Stomach (tissue), 4 donors: Measurements from ENCODE around the gene WNK2.

Experiments used
- CTCF ChIP-seq, 7 experiments: fragments of 450-650 bp in 4 of 7; fragments of 200-600 bp in 3 of 7; sonication (generic) in 3 of 7; IDR thresholded peaks; one replicate each; pipeline ENCODE4 v1.5.1; 2016 to 2019; ENCODE audit warnings: antibody characterized with exemption in 7 of 7, control low read depth in 2 of 7, mild to moderate bottlenecking in 1 of 7
- EP300 ChIP-seq: sonication (generic); formaldehyde crosslinking; IDR thresholded peaks from one replicate; pipeline ENCODE4 v1.6.1; 2017; ENCODE audit warnings: antibody characterized with exemption
- POLR2A ChIP-seq, 4 donors: fragments of 450-650 bp; IDR thresholded peaks; one replicate each; pipeline ENCODE4 v1.6.1; 2016; ENCODE audit warnings: antibody characterized with exemption in 4 of 4, control low read depth in 2 of 4, mild to moderate bottlenecking in 1 of 4, moderate library complexity in 1 of 4
- POLR2AphosphoS5 ChIP-seq, 3 donors: sonication (generic); formaldehyde crosslinking; IDR thresholded peaks; one replicate each; pipeline ENCODE4 v1.6.1; 2016; ENCODE audit warnings: antibody characterized with exemption in 3 of 3

GRCh38 chr9:93166699-93167098 lies 17.2 kb upstream of the WNK2 start:
- TF ChIP-seq CTCF (IDR thresholded peaks at IDR 0.05), result no peak
- TF ChIP-seq POLR2A (IDR thresholded peaks at IDR 0.05), result no peak
- no peak for TF ChIP-seq EP300
- no peak for TF ChIP-seq POLR2AphosphoS5 (IDR thresholded peaks at IDR 0.05)
